Ramos (cell line): ENCODE data around the gene FNDC11.

Experiments used
- in situ Hi-C: fragments of 300-500 bp; cut with MboI; formaldehyde crosslinking; loops from one replicate; pipeline ENCODE4 v1.14.3; 2022; ENCODE audit warnings: low sequenced_read_pairs; ENCODE audit not compliant: unreplicated experiment

FNDC11 gene

DNA sequence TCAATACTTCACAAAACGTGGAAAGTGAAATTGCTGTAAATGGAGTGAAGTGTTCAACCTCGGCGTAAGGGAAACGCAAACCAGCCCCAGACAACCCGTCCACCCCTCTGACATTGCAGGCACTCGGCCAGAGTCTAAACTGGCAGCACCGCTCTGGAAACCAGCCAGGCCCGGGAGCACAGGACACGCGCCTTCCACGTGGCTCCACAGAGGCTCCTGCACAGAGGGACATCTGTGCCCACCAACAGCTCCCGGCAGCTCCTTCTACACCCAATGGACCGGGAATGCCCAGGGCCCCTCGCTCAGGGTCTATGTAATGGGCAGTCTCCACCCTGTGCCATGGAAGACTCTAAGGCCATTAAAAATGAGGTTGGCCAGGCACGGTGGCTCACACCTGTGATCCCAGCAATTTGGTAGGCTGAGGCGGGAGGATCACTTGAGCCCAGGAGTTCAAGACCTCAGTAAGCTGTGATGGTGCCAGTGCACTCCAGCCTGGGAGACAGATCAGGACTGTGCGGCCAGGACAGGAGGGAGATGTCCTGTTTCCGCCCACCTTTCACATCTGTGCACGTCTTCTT lies 23.4 kb downstream of the FNDC11 start:
- in situ Hi-C loops, result no loop called here

DNA sequence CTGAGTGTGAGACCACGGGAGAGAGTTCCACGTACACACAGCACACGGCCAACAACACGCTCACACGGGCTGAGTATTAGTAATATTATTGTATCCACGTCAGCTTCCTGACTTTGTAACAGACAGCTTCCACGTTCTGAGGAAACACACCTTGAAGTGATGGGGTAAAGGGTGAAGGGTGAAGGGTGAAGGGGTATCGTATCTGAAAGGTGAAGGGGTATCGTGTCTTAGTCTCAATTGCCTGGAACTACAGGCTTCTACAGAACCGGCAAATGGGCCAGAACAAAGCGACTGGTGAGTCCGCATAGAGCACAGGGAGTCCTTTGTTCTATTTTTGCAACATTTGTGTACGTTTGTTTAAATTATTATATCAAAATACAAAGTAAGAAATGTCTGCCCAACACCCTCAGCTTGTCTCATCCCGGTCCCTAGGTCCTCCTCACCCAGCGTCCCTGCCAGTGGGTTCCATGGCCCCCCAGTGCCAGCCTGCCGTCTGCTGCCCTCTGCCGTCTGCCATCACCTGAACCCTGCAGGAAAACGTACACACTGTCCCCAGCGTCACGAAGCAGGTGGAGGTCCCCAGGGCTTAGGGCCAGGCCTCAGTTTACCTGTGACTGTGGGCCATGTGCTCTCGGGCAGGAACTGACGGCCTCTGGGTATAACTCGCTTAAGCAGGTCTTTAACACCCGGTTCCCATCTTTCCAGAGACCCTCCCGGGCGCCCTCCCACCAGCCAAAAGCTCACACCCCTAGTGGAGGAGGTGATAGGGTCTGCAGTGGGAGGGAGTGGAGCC lies 24.5 kb downstream of the FNDC11 start:
- in situ Hi-C loops, result no loop called here

DNA sequence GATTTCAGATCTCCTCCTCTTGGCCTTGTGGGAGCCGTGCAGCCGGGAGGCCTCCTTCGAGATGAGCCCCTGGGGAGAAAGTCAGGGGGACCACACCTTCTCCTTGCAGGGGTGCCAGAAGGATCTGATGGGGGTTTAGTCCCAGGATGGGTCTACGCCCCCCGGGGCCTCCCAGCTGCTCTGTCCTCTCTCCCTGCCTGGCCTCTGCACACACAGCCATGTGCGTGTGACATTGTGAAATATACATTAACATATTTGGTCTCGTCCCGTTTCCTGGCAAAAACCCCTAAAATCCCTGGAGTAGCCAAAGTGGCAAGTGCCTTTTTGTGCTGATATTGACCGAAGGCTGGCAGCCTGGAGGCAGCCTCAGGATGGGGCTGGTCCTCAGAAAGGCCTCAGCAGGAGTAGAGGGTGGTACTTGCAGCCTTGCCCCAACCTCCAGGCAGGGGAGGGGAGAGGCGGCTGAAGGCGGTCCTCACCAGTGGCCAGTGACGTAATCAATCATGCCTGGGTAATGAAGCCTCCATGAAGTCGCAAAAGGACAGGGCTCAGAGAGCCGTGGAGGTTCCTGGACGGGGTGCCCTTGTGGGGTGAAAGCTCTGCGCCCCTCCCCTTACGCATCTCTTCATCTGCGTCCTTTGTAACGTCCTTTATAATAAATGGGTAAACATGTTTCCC lies 25.2 kb downstream of the FNDC11 start:
- in situ Hi-C loops, result no loop called here

DNA sequence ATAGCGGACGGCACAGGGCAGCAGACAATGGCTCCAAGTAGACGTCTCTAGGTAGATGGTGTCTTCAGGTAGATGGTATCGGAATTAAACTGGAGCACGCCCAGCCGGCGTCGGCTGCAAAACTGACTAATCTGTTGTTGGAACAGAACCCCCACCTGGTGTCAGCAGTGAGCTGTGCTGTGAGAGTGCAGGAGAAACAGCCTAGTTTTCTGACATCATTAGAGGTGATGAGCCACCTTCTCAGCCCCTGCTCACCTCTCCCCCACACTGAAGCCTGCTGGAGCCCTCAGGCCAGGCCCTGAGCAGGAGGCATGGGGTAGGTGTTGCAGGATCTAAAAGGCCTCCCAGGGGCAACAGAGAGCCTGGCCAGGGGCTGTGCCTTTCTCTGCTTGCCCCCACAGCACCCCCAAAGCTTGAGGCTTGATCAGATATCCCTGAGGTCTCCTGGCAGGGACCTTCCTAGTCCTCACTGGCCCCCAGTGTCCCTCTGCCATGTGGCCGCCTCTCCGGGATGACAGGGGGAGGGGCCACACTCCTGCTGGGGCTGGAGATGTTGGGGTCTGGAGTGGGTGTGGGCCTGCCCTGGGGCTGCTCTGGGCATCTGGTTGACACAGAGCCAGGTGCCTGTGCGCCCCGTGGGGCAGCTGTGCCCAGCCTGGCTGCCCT lies 27.0 kb downstream of the FNDC11 start:
- in situ Hi-C loops, result no loop called here

DNA sequence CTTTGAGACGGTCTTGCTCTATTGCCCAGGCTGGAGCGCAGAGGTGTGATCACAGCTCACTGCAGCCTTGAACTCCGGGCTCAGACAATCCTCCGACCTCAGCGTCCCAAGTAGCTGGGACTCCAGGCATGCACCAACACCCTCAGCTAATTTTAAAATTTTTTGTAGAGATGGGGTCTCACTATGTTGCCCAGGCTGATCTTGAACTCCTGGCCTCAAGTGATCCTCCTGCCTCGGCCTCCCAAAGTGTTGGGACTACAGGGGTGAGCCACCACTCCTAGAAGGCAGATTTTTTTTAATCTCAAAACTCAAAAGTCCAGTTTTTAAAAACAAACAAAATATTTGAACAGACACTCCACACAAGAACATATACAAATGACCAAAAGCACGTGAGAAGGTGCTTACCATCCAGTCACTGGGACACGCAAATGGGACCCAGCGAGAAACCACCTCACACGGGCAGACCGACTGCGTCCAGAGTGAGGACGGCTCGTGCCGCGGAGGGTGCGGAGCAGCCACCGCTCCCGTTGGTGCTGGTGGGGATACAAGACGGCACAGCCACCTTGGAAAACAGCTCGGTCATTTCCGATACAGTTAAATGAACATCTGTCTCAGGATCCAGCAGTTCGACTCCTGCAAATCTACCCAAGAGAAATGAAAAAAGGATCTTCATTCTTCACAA lies 28.6 kb downstream of the FNDC11 start:
- in situ Hi-C loops, result no loop called here

DNA sequence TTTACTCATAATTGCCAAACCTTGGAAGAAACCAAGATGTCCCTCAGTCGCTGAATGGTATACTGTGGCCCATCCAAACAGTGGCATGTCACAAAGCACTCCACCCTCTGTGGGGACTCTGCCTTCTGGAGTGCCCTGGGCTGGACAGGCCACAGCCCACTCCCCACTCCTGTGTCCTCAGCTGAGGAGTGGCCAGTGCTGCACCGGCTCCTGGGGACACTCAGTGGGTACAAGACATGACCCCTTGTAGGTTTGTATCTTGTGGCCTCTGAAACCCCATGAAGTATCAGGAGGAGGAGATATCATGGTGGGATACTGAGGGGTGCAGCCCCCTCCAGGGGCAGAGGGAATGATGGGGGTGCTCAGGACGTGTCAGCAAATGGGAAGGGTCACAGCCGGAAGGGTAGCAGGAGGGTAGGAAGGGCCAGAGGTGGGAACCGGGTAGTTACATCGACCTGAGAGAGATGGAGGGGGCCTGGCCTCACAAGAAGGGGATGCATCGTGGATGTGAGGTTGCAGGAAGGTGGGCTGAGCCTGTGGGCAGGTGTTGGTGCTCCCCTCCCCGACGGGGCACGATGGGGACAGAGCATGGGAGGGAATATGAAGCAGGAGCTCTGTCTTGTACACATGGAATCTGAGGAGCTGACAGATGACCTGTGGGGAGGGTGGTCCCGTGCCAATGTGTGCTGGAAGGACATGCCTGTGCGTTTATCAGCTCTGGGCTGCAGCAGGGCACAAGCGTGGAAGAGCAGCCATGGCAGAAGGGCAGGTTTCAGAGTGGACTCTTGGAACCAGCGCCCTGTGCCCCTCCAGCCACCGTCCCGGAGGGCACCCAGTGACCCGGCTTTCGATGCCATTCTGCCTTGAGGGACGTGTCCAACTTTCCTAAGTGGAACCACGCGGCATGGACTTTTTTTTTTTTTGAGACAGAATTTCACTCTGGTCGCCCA lies 31.9 kb downstream of the FNDC11 start:
- in situ Hi-C loops, result no loop called here

DNA sequence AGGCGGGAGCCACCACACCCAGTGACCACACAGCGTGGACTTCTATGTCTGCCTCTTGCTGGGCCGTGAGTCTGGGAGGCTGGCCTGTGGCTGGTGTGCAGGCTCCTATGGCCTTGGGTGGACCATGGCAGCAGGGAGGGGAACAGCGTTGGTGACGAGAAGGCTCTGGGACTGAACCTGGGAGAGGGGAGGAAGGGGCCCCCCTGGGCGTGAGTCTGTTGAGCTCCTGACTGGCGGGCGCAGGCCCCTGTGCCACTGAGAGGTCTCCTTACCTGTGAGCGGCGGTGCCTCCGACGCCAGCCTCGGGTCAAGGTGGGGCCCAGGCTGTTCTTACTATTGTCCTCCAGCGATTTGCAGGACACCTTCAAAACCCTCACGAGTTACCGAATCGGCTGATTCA lies 32.8 kb downstream of the FNDC11 start:
- in situ Hi-C loops, result no loop called here

DNA sequence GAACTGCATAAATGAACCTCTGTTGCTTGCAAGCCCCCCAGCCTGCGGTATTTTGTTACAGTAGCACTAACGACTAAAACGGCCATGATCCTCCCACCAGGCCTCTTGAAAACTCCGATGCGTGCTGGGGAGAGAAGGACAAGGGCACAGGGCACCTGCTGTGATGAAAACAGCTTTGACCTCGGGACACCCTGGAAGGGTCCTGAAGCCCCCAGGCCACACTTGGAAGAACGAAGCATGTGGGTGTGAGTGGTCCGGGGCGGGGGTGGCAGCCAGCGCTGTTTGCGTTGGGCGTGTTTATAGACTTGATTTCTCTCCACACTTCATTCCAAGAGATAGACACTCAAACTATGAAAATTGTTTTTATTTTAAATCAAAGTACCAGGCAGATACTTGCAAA lies 33.3 kb downstream of the FNDC11 start:
- in situ Hi-C loops, result no loop called here

DNA sequence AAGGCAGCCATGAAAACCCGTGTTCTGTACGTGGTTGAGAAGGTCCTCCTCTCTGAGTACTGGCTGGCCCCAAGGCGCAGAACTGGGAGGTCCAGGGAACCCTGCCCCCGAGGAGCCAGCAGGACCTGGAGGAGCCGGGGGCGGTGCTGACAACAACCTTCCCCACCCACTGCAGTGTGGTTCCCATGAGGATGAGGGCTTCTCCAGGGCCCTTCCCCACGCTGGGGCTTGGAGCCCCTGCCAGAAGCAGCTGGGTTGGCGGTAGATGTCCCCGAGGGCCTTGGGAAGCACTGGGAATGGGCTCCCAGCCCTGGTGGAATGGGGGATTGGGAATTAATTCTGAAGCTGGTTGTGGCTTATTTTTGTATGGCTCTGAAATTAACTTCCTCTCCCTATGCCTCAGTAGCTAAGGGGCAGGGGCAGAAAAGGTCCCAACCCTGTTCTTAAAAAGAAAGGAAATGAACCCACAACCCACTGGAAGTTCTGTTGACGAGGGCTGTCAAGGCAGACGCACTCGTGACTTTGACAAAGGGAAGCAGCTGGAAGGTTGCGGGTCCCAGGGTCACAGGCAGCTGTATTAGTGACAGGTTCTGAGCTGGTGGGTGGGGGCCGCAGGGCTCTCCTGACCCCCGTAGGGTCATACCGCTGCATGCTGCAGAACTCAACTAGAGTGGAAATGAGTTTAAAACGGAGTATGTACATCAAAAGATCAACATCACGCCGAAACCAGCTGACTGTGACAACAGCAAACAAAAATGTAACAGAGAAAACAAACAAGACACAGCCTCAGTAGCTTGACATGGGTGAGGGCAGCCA lies 34.0 kb downstream of the FNDC11 start:
- in situ Hi-C loops, result no loop called here

DNA sequence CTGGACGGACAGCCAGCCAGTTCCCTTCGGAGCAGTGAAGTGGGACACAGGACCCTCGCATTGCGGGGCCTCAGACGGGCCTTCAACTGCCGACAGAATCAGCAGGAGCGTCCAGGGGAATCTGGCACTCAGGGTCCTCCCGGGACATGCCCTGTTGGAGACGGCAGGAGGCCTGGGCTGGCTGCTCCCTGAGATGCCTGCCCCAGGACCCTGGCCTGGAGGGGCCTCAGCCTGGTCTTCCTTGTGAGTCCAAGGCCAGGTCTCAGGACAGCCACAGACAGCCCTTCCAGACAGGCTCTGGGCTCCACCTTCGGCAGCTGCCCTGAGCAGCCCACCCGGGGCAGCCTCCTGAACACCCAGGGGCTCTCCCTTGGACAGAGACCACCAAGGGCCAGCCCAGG lies 34.7 kb downstream of the FNDC11 start:
- in situ Hi-C loops, result no loop called here

DNA sequence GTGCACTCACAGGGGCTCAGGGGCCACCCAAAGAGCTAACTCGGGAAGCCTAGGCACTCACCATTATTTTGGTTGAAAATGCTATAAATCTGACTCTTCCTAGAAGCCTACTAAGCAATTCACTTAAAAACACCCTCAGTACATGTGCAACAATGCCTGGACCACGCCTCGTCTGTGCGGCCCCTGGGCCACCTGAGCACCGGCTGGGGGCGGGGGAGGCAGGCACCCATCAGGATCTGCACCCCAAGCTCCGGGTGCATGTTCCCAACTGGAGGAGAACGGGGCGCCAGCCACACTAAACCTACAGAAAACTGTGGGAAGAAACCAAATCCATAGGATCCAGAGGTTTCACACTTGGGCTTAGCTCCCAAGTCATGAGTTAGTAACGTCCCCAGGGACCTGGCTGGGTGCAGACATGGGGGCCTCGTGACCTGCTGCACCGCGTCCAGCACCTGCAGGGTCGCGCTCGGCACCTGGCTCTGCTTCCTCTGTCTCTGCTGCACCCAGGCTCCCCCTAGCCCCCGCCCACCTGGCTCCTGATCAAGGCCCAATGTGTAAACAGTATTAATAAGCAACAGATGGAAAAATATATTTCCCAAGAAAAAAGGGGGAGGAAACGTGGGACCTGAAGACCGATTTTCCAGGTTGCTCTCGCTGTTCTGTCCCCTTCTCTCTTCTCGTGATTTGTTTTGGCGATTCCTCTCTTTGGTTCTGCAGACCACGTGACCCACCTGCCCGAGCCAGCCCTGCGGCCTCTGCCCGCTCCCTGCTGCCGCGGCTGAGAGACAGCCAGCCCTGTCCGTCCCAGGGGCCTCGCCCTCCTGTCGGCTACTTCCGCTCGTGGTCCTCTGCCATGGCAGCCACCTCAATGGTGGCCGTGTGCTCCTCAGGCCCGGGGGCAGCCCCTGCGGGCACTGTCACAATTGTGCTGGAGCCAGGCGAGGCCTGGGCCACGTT lies 35.6 kb downstream of the FNDC11 start:
- in situ Hi-C loops, result no loop called here

DNA sequence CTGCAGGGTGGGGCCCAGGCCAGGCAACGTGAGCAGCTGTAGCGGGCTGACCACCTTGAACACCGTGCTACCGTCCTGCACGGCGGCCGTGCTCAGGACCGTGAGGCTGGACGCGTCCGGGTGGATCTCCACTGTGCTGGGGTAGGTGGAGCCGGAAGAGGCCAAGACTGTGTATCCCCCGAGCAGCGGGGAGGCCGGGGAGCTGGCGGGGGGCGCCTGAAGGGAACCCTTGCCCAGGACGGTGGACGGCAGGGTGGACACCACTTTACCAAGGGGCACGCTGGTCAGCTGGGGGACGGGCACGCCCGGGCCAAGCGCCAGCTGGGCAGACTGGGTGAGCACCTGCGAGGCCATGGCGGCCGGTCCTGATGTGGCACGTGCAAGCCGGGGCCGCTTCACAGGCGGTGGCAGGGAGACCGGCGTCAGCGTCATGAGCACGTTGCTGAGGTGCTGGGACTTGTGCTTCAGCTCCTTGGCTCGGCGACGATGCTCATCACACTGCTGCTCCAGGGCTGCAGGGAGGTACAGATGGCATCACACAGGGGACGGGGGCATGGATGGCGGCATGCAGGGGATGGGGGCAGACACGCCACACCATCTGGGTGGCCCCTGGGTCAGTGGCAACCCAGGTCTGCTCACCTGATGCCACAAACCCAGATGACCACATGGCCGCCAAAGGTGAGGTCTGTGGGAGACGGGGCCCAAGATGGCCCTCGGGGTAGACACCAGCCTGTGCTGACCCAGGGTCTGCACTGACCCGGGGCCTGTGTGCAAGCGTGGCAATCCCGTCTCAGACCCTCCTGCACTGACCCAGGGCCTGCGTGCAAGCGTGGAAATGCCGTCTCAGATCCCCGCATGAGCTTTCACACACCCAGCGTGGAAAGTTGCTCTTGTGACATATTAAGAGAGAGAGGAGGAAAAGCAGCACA lies 36.5 kb downstream of the FNDC11 start:
- in situ Hi-C loops, result no loop called here

DNA sequence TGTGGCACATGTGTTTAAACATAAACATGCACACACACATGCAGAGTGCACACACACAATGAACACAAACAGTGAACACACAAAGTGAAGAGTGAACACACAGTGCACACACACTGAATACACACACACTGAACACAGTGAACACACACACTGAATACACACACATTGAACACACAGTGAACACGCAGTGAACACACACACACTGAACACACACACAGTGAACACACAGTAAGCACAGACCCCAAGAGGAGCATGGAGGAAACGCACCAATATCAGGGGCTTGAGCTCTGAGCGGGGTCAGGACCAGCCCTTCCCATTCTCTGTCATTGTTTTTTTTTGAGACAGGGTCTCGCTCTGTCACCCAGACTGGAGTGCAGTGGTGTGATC lies 37.2 kb downstream of the FNDC11 start:
- in situ Hi-C loops, result no loop called here

DNA sequence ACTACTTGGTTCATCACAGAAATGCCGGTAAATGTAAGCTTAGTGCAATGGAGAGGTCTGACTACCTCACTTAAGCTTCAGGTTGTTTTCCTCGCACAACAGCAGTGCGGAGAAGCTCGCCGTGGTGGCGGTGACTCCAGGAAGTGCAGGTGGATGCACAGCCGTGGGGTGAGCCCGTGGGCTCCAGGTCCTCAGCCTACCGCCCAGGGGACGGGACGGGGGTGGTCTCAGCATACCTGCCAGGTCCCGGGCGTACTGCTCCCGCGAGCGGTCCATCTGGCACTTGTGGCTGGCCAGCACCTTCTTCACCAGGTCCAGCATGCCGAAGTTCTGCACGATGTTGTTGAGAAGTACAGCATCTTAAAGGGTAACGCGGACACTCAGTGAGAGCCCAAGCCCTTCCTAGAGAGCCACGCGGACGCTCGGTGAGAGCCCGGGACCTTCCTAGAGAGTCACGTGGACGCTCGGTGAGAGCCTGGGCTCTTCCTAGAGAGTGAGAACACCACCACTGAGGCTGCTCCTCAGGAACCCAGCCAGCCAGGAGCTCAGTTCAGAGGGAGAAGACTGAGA lies 37.9 kb downstream of the FNDC11 start:
- in situ Hi-C loops, result no loop called here

DNA sequence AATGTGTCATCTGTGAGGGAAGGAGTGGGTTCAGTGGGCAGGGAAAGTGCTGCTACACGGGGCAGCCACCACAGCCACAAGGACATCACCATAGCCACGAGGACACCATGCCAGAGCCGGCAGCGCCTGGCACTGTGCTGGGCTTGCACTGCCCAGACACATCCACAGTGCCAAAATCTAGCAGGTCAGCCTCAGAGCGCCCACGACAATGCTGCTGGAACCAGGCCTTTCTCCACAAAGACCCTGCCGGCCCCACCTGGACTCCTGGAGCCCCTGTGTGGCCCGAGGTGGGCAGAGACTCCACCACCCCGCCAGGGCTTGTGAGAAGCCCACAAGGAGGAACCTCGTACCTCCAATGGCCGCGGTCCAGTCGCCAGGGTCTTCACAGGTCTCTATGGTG lies 38.7 kb downstream of the FNDC11 start:
- in situ Hi-C loops, result no loop called here

DNA sequence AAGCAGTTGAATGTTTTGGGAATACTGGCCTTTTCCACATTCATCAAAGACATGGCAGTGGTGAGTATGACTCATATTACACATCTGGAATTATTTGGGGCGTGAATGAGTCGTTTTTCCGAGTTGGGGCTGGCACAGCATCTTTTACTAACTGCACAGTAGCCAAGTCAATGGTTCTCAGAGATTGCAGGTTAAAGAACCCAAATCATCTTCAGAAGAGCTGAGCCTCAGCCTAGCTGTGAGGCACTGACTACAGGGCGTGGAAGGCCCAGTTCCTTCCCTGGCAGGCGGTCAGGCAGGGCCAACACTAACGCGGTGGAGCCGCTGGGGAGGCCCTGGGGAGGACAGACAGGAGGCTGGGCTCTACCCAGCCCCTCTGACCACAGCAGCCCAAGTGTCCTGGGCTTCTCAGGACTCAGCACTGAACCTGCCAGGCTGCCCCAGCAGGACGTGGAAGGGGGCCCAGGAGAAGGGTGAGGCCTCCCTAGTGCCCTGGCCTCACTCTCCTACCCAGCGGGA lies 40.1 kb downstream of the FNDC11 start:
- in situ Hi-C loops, result no loop called here
